Natural killer cell (primary cell): Measurements from ENCODE around the gene ATP2B2. TPM values are rescaled to one million over a fixed set of nuclear protein-coding genes. Genes with fewer than 3 reads are reported as not detected.

ENCODE experiments used
- ATAC-seq, 3 donors: fragments of 150-1000 bp in 2 of 3; fragments of 200-7000 bp in 1 of 3; cut with Tn5 transposase; 1 replicate in 1 of 3; 2 replicates in 2 of 3; pipeline ENCODE4 v1.10.0; 2021; ENCODE audit warnings: mild to moderate bottlenecking in 2 of 3, moderate library complexity in 2 of 3
- DNase-seq, 2 donors: peaks; one replicate each; pipeline versions ENCODE4 v3.0.0 to v3.0.0-alpha.2; 2013 to 2021; ENCODE audit warnings: mixed read lengths in 1 of 2
- H3K27ac ChIP-seq: one replicate; pipeline ENCODE4 v1.5.1; 2013; ENCODE audit warnings: mild to moderate bottlenecking, low read length
- H3K27me3 ChIP-seq: one replicate; pipeline ENCODE4 v1.6.1; 2013; ENCODE audit warnings: low read length; ENCODE audit not compliant: control insufficient read depth, insufficient read depth
- H3K36me3 ChIP-seq: one replicate; pipeline ENCODE4 v1.6.1; 2013; ENCODE audit warnings: low read length; ENCODE audit not compliant: control insufficient read depth, insufficient read depth
- H3K4me1 ChIP-seq: one replicate; pipeline ENCODE4 v1.6.1; 2013; ENCODE audit warnings: low read length; ENCODE audit not compliant: control insufficient read depth, insufficient read depth
- H3K4me3 ChIP-seq: one replicate; pipeline ENCODE4 v1.5.1; 2013; ENCODE audit warnings: low read length
- H3K9me3 ChIP-seq: one replicate; pipeline ENCODE4 v1.6.1; 2013; ENCODE audit warnings: low read length; ENCODE audit not compliant: control insufficient read depth, insufficient read depth
- H3K27ac Mint-ChIP-seq, 2 donors: one replicate each; pipeline ENCODE4 v1.8.0; 2022; ENCODE audit warnings: mild to moderate bottlenecking in 2 of 2, mixed read lengths in 2 of 2, moderate library complexity in 1 of 2
- H3K27me3 Mint-ChIP-seq, 2 donors: one replicate each; pipeline ENCODE4 v1.8.0; 2022; ENCODE audit warnings: low read depth in 2 of 2, mixed read lengths in 2 of 2
- H3K36me3 Mint-ChIP-seq: one replicate; pipeline ENCODE4 v1.8.0; 2022; ENCODE audit warnings: mixed read lengths
- H3K4me1 Mint-ChIP-seq, 2 donors: one replicate each; pipeline ENCODE4 v1.8.0; 2022; ENCODE audit warnings: mixed read lengths in 2 of 2
- H3K4me3 Mint-ChIP-seq: one replicate; pipeline ENCODE4 v1.8.0; 2022; ENCODE audit warnings: mild to moderate bottlenecking, moderate library complexity, mixed read lengths
- H3K9me3 Mint-ChIP-seq, 2 donors: one replicate each; pipeline ENCODE4 v1.8.0; 2022; ENCODE audit warnings: mixed read lengths in 2 of 2
- WGBS: methylation state at CpG from one replicate; pipeline ENCODE4 v1.1.7; 2013; ENCODE audit warnings: missing lambda C conversion rate; ENCODE audit not compliant: insufficient coverage; 5-methylcytosine and 5-hydroxymethylcytosine counted together
- intact Hi-C: fragments of 100-400 bp; cut with micrococcal nuclease; formaldehyde crosslinking; loops from one replicate; pipeline ENCODE4 v1.14.2; 2022
- total RNA-seq, 4 donors: library from RNA; stranded (reverse); fragments of 120-200 nt in 1 of 4; gene quantifications; one replicate each; pipeline versions ENCODE4 v1.2.3 to v1.2.4, GENCODE V29; 2013 to 2022
- TF ChIP-seq, protein P1 (sequence below): fragments of 200-600 bp; IDR thresholded peaks from one replicate; pipeline ENCODE4 v1.8.0; 2022; ENCODE audit warnings: antibody characterized with exemption

Gene ATP2B2
- total RNA-seq, 3 donors from 2014 or later (not counting 1 experiment from before 2014, with no cell fraction given): not detected

GRCh38 chr3:10520072-10520471 lies 14.7 kb upstream of the ATP2B2 start:
- no peaks in the 10 kb centered on the region for H3K36me3 Mint-ChIP-seq
- H3K27ac ChIP-seq: no peak overlapping the region
- no peak overlapping the region for H3K4me3 Mint-ChIP-seq
- no peaks in the 10 kb centered on the region for H3K4me1 Mint-ChIP-seq
- no peaks in the 10 kb centered on the region for H3K9me3 ChIP-seq
- H3K4me3 ChIP-seq: no peak overlapping the region
- no peaks in the 10 kb centered on the region for H3K4me1 ChIP-seq
- no peaks in the 10 kb centered on the region for H3K27me3 ChIP-seq
- H3K36me3 ChIP-seq: no peaks in the 10 kb centered on the region
- ATAC-seq: no peak
- 86% methylated on average over 1 of the region's 4 CpGs for WGBS
- no peak for DNase-seq
- no peaks in the 10 kb centered on the region for H3K9me3 Mint-ChIP-seq
- H3K27ac Mint-ChIP-seq: no peak overlapping the region
- peaks cover 14 to 34% of the 10 kb centered on the region in 2 donors for H3K27me3 Mint-ChIP-seq
- intact Hi-C loops: no loop called here
- TF ChIP-seq, protein P1, sequence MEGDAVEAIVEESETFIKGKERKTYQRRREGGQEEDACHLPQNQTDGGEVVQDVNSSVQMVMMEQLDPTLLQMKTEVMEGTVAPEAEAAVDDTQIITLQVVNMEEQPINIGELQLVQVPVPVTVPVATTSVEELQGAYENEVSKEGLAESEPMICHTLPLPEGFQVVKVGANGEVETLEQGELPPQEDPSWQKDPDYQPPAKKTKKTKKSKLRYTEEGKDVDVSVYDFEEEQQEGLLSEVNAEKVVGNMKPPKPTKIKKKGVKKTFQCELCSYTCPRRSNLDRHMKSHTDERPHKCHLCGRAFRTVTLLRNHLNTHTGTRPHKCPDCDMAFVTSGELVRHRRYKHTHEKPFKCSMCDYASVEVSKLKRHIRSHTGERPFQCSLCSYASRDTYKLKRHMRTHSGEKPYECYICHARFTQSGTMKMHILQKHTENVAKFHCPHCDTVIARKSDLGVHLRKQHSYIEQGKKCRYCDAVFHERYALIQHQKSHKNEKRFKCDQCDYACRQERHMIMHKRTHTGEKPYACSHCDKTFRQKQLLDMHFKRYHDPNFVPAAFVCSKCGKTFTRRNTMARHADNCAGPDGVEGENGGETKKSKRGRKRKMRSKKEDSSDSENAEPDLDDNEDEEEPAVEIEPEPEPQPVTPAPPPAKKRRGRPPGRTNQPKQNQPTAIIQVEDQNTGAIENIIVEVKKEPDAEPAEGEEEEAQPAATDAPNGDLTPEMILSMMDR: no peak

GRCh38 chr3:10519236-10519635 lies 13.8 kb upstream of the ATP2B2 start:
- intact Hi-C loops: no loop called here
- no peak overlapping the region for H3K4me3 ChIP-seq
- ATAC-seq (no peak), DNase-seq (no peak)
- H3K27me3 ChIP-seq: no peaks in the 10 kb centered on the region
- H3K36me3 Mint-ChIP-seq: no peaks in the 10 kb centered on the region
- no peaks in the 10 kb centered on the region for H3K9me3 ChIP-seq
- no peaks in the 10 kb centered on the region for H3K4me1 ChIP-seq
- no peaks in the 10 kb centered on the region for H3K4me1 Mint-ChIP-seq
- no peak overlapping the region for H3K27ac ChIP-seq
- TF ChIP-seq, protein P1: no peak
- no peaks in the 10 kb centered on the region for H3K9me3 Mint-ChIP-seq
- H3K27ac Mint-ChIP-seq: no peak overlapping the region
- WGBS: 85% methylated on average over 5 of the region's 7 CpGs
- no peaks in the 10 kb centered on the region for H3K36me3 ChIP-seq
- no peak overlapping the region for H3K4me3 Mint-ChIP-seq
- H3K27me3 Mint-ChIP-seq: peaks cover 11 to 25% of the 10 kb centered on the region in 2 donors

DNA sequence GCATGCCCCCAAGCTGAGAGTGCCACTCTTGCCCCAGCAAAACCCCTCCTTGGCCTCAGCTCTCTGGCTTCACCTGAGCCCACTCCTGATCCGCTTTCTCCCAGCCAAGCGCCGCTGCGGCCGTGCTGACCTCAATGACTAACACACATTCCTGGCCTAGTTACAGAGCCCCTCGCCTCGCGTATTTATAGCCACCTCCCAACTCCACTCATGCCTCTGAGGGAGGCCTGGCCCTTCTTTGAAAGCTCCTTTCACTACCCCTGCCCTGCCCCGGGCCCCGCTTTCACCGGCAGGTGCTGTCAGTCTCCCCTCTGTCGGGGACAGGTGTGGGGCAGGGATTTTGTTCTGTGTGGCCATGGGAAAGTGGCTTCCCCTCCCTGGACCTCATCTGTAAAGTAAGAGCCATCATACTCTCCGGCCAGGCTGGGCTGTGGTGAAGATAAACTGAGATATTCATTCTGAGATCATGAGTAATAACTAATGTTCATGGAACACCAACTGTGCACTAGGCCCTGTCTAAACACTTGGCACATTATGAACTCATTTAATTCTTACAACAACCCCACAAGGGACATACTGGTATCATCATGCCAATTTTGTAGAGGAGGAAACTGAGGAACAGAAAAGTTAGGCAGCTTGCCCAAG lies 13.2 kb upstream of the ATP2B2 start:
- Histone ChIP-seq H3K27ac (no peak overlapping the region), H3K36me3 (no peaks in the 10 kb centered on the region), H3K4me1 (no peaks in the 10 kb centered on the region), H3K4me3 (no peak overlapping the region), H3K27me3 (no peaks in the 10 kb centered on the region), H3K9me3 (no peaks in the 10 kb centered on the region)
- Mint-ChIP-seq H3K9me3 (no peaks in the 10 kb centered on the region), H3K27me3 (peaks cover 11 to 23% of the 10 kb centered on the region in 2 donors), H3K36me3 (no peaks in the 10 kb centered on the region), H3K4me3 (no peak overlapping the region), H3K4me1 (no peaks in the 10 kb centered on the region), H3K27ac (no peak overlapping the region)
- WGBS: 74% methylated on average over 13 of the region's 13 CpGs
- TF ChIP-seq, protein P1: no peak
- DNase-seq: no peak
- ATAC-seq: no peak
- intact Hi-C loops: no loop called here

- Mint-ChIP-seq H3K4me3 (no peak overlapping the region), H3K4me1 (no peaks in the 10 kb centered on the region), H3K27ac (no peak overlapping the region), H3K27me3 (peaks cover 13 to 15% of the 10 kb centered on the region in 2 donors), H3K36me3 (no peaks in the 10 kb centered on the region), H3K9me3 (no peaks in the 10 kb centered on the region)
- Histone ChIP-seq H3K9me3 (no peaks in the 10 kb centered on the region), H3K4me3 (no peak overlapping the region), H3K27me3 (no peaks in the 10 kb centered on the region), H3K27ac (no peak overlapping the region), H3K36me3 (no peaks in the 10 kb centered on the region), H3K4me1 (no peaks in the 10 kb centered on the region)
- DNase-seq: no peak
- WGBS: 80% methylated on average over 7 of the region's 7 CpGs
- TF ChIP-seq, protein P1: no peak
- no peak for ATAC-seq
- intact Hi-C loops: no loop called here
These were observed 12.2 kb upstream of the ATP2B2 start for GRCh38 chr3:10517627-10518026.
